Activated CD4-positive, alpha-beta T cell treated with anti-CD3 and anti-CD28 coated beads for 36 hours (primary cell): ENCODE results near the gene GPR31. TPM values are rescaled to one million over a fixed set of nuclear protein-coding genes. Genes with fewer than 3 reads are reported as not detected.
"Not testable (repeated sequence)": the region's sequence is repeated elsewhere in the genome, so short reads cannot be mapped to it uniquely, and the experiment has no call there.

ENCODE experiments used
- ATAC-seq: fragments of 200-7000 bp; cut with Tn5 transposase; one replicate; pipeline ENCODE4 v1.10.0; 2021; ENCODE audit warnings: mild to moderate bottlenecking, moderate library complexity
- CTCF ChIA-PET: fragments of 350-600 bp; sonication (Branson Sonifier 250); formaldehyde crosslinking; loops from one replicate; lab custom pipeline; 2021; ENCODE audit warnings: antibody characterized with exemption; lab: Charles Lee
- POLR2A ChIA-PET: fragments of 350-600 bp; sonication (Branson Sonifier 250); formaldehyde crosslinking; loops from one replicate; lab custom pipeline; 2021; ENCODE audit warnings: antibody characterized with exemption, inconsistent platforms; lab: Charles Lee
- DNase-seq: peaks from one replicate; pipeline ENCODE4 v3.0.0-alpha.2; 2020
- H3K27ac Mint-ChIP-seq: one replicate; pipeline ENCODE4 v1.8.0; 2021; ENCODE audit warnings: mixed read lengths
- H3K27me3 Mint-ChIP-seq: one replicate; pipeline ENCODE4 v1.8.0; 2021; ENCODE audit warnings: mixed read lengths
- H3K36me3 Mint-ChIP-seq: one replicate; pipeline ENCODE4 v1.8.0; 2021; ENCODE audit warnings: low read depth, mixed read lengths
- H3K4me1 Mint-ChIP-seq: one replicate; pipeline ENCODE4 v1.8.0; 2021; ENCODE audit warnings: mixed read lengths
- H3K4me3 Mint-ChIP-seq: one replicate; pipeline ENCODE4 v1.8.0; 2021; ENCODE audit warnings: mild to moderate bottlenecking, moderate library complexity, mixed read lengths
- H3K9me3 Mint-ChIP-seq: one replicate; pipeline ENCODE4 v1.8.0; 2021; ENCODE audit warnings: low read depth, mixed read lengths
- intact Hi-C, 2 experiments: fragments of 100-400 bp; cut with DNase I in 1 of 2; cut with micrococcal nuclease in 1 of 2; formaldehyde crosslinking; loops; one replicate each; pipeline versions ENCODE4 v1.14.2 to v1.15.1; 2022 to 2024; cut with DNase I, micrococcal nuclease
- total RNA-seq, 2 experiments: library from RNA; stranded (reverse); gene quantifications; one replicate each; pipeline ENCODE4 v1.2.3, GENCODE V29; 2021

The GPR31 gene, protein sequence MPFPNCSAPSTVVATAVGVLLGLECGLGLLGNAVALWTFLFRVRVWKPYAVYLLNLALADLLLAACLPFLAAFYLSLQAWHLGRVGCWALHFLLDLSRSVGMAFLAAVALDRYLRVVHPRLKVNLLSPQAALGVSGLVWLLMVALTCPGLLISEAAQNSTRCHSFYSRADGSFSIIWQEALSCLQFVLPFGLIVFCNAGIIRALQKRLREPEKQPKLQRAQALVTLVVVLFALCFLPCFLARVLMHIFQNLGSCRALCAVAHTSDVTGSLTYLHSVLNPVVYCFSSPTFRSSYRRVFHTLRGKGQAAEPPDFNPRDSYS
- not detected for total RNA-seq

DNA sequence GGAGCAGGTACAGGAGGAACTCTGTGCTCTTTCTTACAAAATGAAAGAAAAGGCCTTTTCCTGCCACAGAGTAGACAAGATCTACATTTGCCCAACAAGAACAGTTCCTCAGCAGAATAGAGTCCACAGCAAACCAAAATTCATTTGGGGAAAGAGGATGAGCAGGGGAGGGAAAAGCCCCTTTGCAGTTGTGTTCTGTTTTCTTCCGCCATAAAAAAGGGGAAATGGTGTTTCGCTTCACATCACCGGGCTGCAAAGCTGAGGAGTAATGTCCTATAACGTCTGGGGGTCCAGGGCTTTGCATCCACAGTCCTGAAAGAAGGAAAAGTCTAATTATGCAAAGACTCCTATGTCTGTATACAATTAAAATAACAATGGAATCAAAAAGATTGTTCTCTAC is at the start of gene GPR31:
Gene GPR31, minus strand, starts transcription at position 118 of the 400 bp plus-strand sequence. CDS start 149 bp downstream, outside the sequence.
- ATAC-seq (no peak), DNase-seq (no peak)
- H3K9me3 Mint-ChIP-seq = no peaks in the 10 kb centered on the region
- H3K4me1 Mint-ChIP-seq = peaks cover 9% of the 10 kb centered on the region
- intact Hi-C loops = no loop called here
- H3K4me3 Mint-ChIP-seq = no peak within 1 kb of the TSS
- H3K27me3 Mint-ChIP-seq = peaks cover 3% of the 10 kb centered on the region
- ChIA-PET POLR2A (no interaction called here), CTCF (no interaction called here)
- no peaks in the 10 kb centered on the region for H3K36me3 Mint-ChIP-seq
- H3K27ac Mint-ChIP-seq = no peak within 1 kb of the TSS

DNA sequence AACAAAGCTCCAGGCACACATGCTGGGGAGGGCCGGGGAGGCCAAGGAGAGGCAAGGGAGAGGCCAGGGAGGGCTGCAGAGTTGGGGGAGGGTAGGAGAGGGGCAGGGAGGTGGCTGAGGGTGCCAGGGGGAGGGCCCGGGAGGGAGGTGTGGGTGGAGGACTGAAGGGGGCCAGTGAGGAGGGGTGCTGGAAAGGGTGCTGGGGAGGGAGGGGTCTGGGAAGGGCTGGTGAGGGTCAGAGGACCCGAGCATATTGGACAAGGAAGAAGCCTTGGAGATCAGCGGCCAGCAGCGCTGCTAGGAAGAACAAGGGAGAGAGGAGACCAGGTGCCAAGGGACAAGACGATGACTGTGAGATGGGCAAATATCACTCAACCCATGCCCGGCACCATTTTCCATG is 49.7 kb upstream of the GPR31 start:
- ATAC-seq (no peak), DNase-seq (no peak)
- ChIA-PET POLR2A (interaction anchor here (0.6 kb wide), 1 partner anchor 458 kb away, joined by 3 read pairs; no protein-coding TSS in a partner anchor), CTCF (no interaction called here)
- no peak overlapping the region for H3K27ac Mint-ChIP-seq
- H3K4me3 Mint-ChIP-seq = no peak overlapping the region
- peaks cover 7% of the 10 kb centered on the region for H3K27me3 Mint-ChIP-seq
- intact Hi-C loops = no loop called here
- peaks cover 2% of the 10 kb centered on the region for H3K4me1 Mint-ChIP-seq
- no peaks in the 10 kb centered on the region for H3K36me3 Mint-ChIP-seq
- H3K9me3 Mint-ChIP-seq = no peaks in the 10 kb centered on the region

DNA sequence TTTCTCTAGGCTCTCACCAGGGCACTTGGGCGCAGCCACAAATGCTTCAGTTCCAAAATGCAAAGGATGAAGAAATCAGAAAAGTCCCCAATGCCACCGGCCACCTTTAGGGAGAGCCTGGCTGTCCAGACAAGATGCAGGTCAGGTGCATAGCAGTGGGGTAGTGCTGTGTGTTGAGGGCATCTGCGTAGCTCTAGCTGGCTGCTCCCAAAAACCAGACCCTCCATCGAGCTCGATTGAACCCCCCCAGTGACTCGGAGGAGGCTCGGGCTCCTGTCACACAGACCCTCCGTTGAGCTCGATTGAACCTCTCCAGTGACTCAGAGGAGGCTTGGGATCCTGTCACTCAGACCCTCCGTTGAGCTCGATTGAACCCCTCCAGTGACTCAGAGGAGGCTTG is 47.5 kb upstream of the GPR31 start:
- ATAC-seq, POLR2A ChIA-PET, H3K4me1 Mint-ChIP-seq, H3K27ac Mint-ChIP-seq, DNase-seq, CTCF ChIA-PET, H3K36me3 Mint-ChIP-seq, H3K9me3 Mint-ChIP-seq, intact Hi-C loops, H3K4me3 Mint-ChIP-seq: not testable (repeated sequence)
- H3K27me3 Mint-ChIP-seq = peaks cover 15% of the 10 kb centered on the region

DNA sequence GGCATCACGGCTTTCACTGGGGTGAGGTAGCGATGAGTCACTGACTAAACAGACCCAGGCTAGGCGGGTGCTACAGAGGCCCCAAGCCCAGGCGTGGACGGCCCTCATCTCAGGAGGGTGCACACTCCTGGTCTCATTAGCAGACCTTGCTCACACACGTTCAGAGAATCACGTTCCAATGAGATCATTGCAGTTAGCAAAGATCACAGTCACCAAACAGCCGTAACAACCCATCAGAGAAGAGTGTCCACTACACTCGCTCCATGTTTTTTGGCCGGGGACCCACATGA is 46.2 kb upstream of the GPR31 start:
- intact Hi-C loops, H3K36me3 Mint-ChIP-seq, H3K9me3 Mint-ChIP-seq, POLR2A ChIA-PET, H3K27ac Mint-ChIP-seq, ATAC-seq, CTCF ChIA-PET, H3K4me3 Mint-ChIP-seq, H3K4me1 Mint-ChIP-seq, DNase-seq: not testable (repeated sequence)
- H3K27me3 Mint-ChIP-seq = peaks cover 12% of the 10 kb centered on the region

DNA sequence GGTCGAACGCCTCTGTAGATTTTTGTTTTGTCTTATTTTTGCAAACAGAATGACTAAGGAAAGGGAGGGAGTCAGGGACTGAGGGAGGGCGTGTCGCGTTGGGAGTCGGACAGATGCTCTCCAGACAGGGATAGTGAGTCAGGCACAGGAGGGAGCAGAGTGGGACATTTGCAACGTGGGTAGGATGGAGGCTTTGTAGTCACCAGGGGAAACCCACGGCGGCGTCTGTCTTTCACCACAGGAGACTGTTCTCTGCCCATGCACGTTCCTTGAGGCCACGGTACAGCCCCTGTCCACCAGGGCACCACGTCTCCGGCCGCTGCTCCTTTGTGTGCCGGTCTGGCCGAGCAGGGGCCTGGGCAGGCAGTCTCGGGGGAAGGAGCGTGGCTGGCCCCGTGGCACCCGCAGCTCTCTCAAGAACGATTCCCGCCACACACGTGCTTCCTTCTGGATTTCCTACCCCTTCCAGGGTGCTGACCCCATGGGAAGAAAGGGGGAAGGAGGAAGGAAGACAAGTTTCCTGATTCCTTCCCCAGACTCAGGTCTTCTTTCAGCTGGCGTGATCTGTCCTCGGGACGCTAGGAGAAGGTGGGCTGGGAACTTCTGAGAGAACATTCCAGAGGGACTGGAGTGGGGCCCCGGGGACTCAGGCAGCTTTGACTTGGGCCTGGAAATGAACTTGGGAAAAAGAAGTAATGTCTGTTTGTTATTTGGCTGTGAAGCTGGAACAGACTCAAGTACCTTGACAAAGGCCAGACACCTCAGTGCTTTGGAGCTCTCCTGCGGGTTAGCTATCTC is 45.7 kb upstream of the GPR31 start:
- H3K4me1 Mint-ChIP-seq, POLR2A ChIA-PET, DNase-seq, H3K9me3 Mint-ChIP-seq, H3K36me3 Mint-ChIP-seq, H3K4me3 Mint-ChIP-seq, CTCF ChIA-PET, intact Hi-C loops, H3K27ac Mint-ChIP-seq, ATAC-seq: not testable (repeated sequence)
- peaks cover 13% of the 10 kb centered on the region for H3K27me3 Mint-ChIP-seq

DNA sequence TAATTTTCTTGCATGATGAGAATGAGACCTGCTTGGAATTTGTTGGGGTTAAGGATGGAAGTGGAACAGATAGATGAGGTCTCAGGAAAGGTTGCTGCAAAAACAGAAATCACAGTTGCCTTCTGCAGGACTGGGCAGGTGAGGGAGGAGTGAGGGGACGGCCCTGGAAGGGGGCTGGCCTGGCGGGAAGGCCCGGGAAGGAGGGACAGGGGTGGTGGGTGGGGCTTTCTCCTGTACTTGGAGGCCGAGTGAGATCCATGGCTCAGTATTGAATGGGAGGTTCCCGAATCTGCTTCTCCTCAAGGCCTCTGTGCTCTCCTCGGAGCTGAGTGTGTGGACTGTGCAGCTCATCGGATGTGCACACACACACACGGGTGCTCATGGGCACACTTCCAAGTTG is 44.8 kb upstream of the GPR31 start:
- not testable (repeated sequence) for ATAC-seq

DNA sequence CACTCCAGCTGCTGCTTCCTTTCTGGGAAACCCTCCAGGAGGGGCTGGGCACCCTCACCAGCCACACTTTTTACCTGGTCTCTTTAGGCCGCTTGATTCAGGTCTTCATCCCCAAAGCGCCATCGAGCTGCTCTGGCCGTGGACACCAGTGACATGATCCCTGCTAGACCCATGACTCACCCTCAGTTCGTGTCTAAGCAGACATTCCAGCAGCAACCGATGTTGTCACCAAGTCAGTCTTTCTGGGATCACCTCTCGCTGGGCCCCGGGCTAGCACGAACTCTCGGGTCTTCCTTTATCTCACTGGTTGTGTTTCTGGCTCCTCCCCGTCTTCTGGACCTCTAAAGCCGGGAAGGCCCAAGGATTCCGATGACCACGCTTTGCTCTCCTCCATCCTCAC is 43.0 kb upstream of the GPR31 start:
- H3K27me3 Mint-ChIP-seq = peaks cover 26% of the 10 kb centered on the region
- no peaks in the 10 kb centered on the region for H3K36me3 Mint-ChIP-seq
- H3K9me3 Mint-ChIP-seq = no peaks in the 10 kb centered on the region
- no peaks in the 10 kb centered on the region for H3K4me1 Mint-ChIP-seq
- intact Hi-C loops = no loop called here
- CTCF ChIA-PET = no interaction called here
- no peak for DNase-seq
- POLR2A ChIA-PET = no interaction called here
- H3K27ac Mint-ChIP-seq = no peak overlapping the region
- H3K4me3 Mint-ChIP-seq = no peak overlapping the region
- no peak for ATAC-seq

More for the DNA sequence above, 44.8 kb upstream of the GPR31 start:
- H3K9me3 Mint-ChIP-seq, H3K27ac Mint-ChIP-seq, CTCF ChIA-PET, POLR2A ChIA-PET, H3K36me3 Mint-ChIP-seq, H3K4me1 Mint-ChIP-seq, H3K4me3 Mint-ChIP-seq, DNase-seq, intact Hi-C loops: not testable (repeated sequence)
- peaks cover 20% of the 10 kb centered on the region for H3K27me3 Mint-ChIP-seq

DNA sequence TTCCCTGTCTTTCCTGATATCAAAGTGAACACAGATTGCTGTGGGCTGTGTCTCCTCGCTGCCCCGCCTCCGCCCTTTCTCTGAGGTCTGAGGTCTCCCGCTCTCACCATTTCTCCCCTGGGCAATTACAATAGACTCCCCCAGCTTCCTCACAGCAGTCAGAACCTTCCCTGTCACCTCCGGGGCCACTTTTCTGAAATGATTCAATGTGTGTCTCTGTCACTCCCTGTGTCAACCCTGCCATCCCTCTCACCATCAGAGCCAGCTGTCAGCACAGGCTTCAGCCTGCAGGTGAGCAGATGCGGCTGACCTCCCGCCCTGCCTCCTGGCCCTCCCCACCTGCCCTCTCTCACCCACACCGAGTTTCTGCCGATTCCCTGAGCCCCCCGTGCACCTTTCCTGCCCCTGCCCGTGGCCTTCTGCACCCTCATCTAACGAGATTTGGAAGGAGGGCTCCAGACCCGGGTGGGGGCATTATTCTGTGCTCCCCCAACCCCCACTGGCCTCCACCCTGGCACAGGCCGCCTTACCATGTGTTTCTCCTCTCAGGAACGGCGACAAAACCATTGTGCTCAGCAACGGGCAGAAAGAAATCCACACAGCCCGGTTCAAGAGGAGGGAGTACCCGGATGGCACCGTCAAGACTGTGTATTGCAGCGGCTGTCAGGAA is 38.3 kb upstream of the GPR31 start:
- peak; percentile 72 for ATAC-seq
- H3K27ac Mint-ChIP-seq, H3K9me3 Mint-ChIP-seq, POLR2A ChIA-PET, H3K36me3 Mint-ChIP-seq, intact Hi-C loops, H3K4me1 Mint-ChIP-seq, CTCF ChIA-PET, H3K4me3 Mint-ChIP-seq, DNase-seq: not testable (repeated sequence)
- peaks cover 25% of the 10 kb centered on the region for H3K27me3 Mint-ChIP-seq

DNA sequence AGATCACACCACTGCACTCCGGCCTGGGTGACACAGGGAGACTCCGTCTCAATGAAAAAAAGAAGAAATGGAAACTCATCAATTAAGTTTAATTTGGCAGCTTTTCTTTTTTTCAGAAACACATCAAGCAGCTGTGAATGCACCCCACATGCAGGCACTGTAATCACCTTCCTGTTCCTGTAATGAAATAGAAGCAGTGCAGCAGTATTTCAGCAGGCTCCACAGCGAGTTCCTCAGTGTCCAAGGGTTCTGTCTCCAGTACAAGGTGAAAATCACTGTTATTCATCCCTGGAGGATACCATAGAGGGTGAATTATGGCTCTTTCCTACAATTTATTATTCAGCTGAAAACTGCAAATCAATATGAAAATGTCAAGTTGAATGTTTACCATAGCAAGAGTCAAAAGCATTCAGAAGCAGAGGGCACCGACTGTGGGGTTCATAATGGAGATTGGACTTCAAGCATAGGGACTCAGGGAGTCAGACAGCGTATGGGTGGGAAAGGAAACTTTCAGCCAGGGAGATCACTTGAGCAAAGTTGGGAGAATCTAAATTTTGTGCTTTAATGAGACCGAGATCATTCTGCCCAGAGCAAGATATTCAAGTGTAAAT is 35.8 kb upstream of the GPR31 start:
- H3K27ac Mint-ChIP-seq, ATAC-seq, H3K4me3 Mint-ChIP-seq, H3K4me1 Mint-ChIP-seq, H3K36me3 Mint-ChIP-seq, DNase-seq, H3K9me3 Mint-ChIP-seq, intact Hi-C loops, POLR2A ChIA-PET: not testable (repeated sequence)
- CTCF ChIA-PET = interaction anchor here (0.6 kb wide), 1 partner anchor 320 kb away, joined by 3 read pairs; no protein-coding TSS in a partner anchor
- H3K27me3 Mint-ChIP-seq = peaks cover 27% of the 10 kb centered on the region

DNA sequence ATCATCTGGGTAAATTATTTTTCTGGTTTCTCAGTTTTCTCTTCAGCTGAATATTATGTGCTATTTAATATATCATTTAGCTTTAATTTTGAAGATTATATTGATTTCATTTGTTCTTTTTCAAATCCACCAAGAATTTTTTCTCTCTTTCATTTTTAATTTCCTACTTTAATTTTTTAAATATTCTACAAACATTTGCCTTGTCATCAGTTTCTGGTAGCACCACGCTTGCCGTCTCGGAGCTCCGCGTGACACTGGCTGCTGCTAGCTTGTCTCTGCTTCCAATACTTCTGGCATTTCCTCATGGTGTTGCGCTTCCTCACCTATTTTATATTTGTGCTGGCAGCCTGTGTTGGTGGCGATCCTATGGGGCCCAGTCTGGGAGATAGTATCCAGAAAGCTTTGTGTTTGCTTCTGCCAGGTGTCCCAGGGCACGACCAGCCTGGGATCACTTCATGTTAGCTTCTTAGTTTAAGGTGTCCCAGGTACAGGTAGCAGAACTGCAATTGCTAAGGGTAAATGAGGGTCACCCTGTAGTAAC is 33.3 kb upstream of the GPR31 start:
- POLR2A ChIA-PET, H3K36me3 Mint-ChIP-seq, H3K27ac Mint-ChIP-seq, ATAC-seq, H3K27me3 Mint-ChIP-seq, intact Hi-C loops, H3K4me1 Mint-ChIP-seq, H3K9me3 Mint-ChIP-seq, H3K4me3 Mint-ChIP-seq, DNase-seq: not testable (repeated sequence)
- CTCF ChIA-PET = interaction anchor here (0.9 kb wide), 1 partner anchor 416 kb away, joined by 3 read pairs; no protein-coding TSS in a partner anchor

DNA sequence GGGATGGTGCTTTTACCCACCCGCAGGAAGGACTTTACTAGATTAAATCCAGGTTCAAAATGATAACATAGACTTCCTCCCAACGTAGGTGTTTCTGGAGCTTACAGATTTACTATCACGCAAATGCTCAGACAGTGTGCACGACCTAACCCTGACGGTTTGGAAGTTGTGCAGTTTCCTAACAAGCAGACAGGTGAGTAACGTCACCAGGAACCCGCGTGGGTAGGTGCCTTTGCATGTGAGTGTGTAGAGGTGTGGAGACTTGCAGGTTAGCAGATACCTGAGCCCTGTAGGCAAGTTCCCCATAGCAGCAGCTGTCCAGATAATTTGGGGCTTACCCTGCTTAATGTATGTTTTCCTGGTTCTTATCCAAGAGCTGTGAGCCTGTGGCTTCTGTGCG is 29.5 kb upstream of the GPR31 start:
- peaks cover 11% of the 10 kb centered on the region for H3K27me3 Mint-ChIP-seq
- ATAC-seq, H3K4me3 Mint-ChIP-seq, H3K27ac Mint-ChIP-seq, CTCF ChIA-PET, H3K36me3 Mint-ChIP-seq, POLR2A ChIA-PET, H3K9me3 Mint-ChIP-seq, H3K4me1 Mint-ChIP-seq, DNase-seq: not testable (repeated sequence)
- intact Hi-C loops = loop anchor here in 1 of 2 experiments (10.0 kb wide), 1 partner anchor 108 kb away; the partner anchor contains the start of gene UNC93A
